NT2/D1 (cell line): ENCODE data around the gene TRIM8.

ENCODE experiments used
- YY1 ChIP-seq: IDR thresholded peaks from 2 replicates; pipeline ENCODE4 v1.6.1; 2011; ENCODE audit not compliant: insufficient read length, insufficient read depth
- ZNF274 ChIP-seq: IDR thresholded peaks from 2 replicates; pipeline ENCODE4 v1.6.1; 2011; ENCODE audit warnings: mild to moderate bottlenecking, low read depth, low read length

DNA sequence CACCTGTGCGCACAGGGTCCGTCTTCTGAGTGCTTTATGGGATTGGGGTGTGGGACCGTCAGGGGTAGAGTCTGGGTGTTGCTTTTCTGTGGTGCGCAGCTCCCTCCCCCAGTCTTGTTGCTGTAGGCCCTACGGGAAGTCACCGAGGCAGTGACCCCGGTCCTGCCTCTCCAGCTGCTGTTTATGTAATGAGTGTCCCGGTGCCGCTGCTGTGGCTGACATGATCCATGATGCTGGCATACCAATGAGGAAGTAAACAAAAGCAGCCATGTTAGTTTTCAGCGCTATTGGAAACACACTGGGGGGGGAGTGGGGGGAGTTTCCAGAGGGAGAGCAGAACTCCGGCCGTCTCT is 1.1 kb downstream of the TRIM8 start:
- TF ChIP-seq ZNF274, result no peak
- no peak for TF ChIP-seq YY1
